Upper lobe of right lung (tissue), 1 donor: ENCODE data around the gene MTFMT. TPM values are rescaled to one million over a fixed set of nuclear protein-coding genes. Genes with fewer than 3 reads are reported as not detected.

Experiments
- ATAC-seq: fragments of 200-7000 bp; cut with Tn5 transposase; one replicate; pipeline ENCODE4 v1.9.1; 2020; ENCODE audit warnings: mild to moderate bottlenecking, moderate library complexity
- DNase-seq: peaks from one replicate; pipeline ENCODE4 v3.0.0-alpha.2; 2020
- H3K27ac ChIP-seq: fragments of 200-600 bp; one replicate; pipeline ENCODE4 v1.8.0; 2022
- H3K27me3 ChIP-seq: fragments of 200-600 bp; one replicate; pipeline ENCODE4 v1.8.0; 2022; ENCODE audit warnings: mild to moderate bottlenecking
- H3K36me3 ChIP-seq: fragments of 200-600 bp; one replicate; pipeline ENCODE4 v1.8.0; 2022
- H3K4me1 ChIP-seq: fragments of 200-600 bp; one replicate; pipeline ENCODE4 v1.8.0; 2022
- H3K4me3 ChIP-seq: fragments of 200-600 bp; one replicate; pipeline ENCODE4 v1.8.0; 2022; ENCODE audit warnings: mild to moderate bottlenecking
- H3K9me3 ChIP-seq: fragments of 200-600 bp; one replicate; pipeline ENCODE4 v1.8.0; 2022
- CTCF ChIP-seq: fragments of 200-600 bp; IDR thresholded peaks from one replicate; pipeline ENCODE4 v1.8.0; 2022; ENCODE audit warnings: antibody characterized with exemption
- intact Hi-C: fragments of 100-400 bp; cut with DNase I; formaldehyde crosslinking; loops from one replicate; pipeline ENCODE4 v1.11.0; 2022
- total RNA-seq: library from RNA; stranded (reverse); fragmentation: NEBNext Ultra II Directional; extraction: Animal tissue kit (Norgen Biotek cat#: 25700); gene quantifications from one replicate; pipeline ENCODE4 v1.2.1, GENCODE V29; 2021
- donor health status: DM: no; HTN: yes; CAD: no; lungs with severe emphysema.

Gene MTFMT
- total RNA-seq, 1 donor from 2014 or later = 13.7 TPM

- intact Hi-C loops = no loop called here
- ATAC-seq (no peak), DNase-seq (no peak)
- Histone ChIP-seq H3K27me3 (no peaks in the 10 kb centered on the region), H3K4me3 (no peak overlapping the region), H3K36me3 (peaks cover 92% of the 10 kb centered on the region), H3K27ac (no peak overlapping the region), H3K4me1 (no peaks in the 10 kb centered on the region), H3K9me3 (no peaks in the 10 kb centered on the region)
- TF ChIP-seq CTCF = no peak
These were observed 70.3 kb downstream of the MTFMT start for GRCh38 chr15:64959128-64959527.

GRCh38 chr15:64954395-64954794 is 75.0 kb downstream of the MTFMT start:
- Histone ChIP-seq H3K27ac (no peak overlapping the region), H3K27me3 (no peaks in the 10 kb centered on the region), H3K4me1 (no peaks in the 10 kb centered on the region), H3K4me3 (no peak overlapping the region), H3K36me3 (peaks cover 44% of the 10 kb centered on the region), H3K9me3 (no peaks in the 10 kb centered on the region)
- no peak for DNase-seq
- ATAC-seq = no peak
- intact Hi-C loops = no loop called here
- no peak for TF ChIP-seq CTCF

- no peaks in the 10 kb centered on the region for H3K9me3 ChIP-seq
- H3K4me1 ChIP-seq = no peaks in the 10 kb centered on the region
- H3K4me3 ChIP-seq = no peak overlapping the region
- TF ChIP-seq CTCF = no peak
- H3K36me3 ChIP-seq = peaks cover 20% of the 10 kb centered on the region
- no peak overlapping the region for H3K27ac ChIP-seq
- DNase-seq (no peak), ATAC-seq (no peak)
- intact Hi-C loops = no loop called here
- no peaks in the 10 kb centered on the region for H3K27me3 ChIP-seq
These were observed 77.5 kb downstream of the MTFMT start for GRCh38 chr15:64951777-64952418.

Other genes with a start within 250 kb of the MTFMT start
- 0.67 TPM for gene PIF1, start 204.0 kb downstream of the MTFMT start, total RNA-seq
- gene PLEKHO2, start 187.7 kb downstream of the MTFMT start, total RNA-seq = 62.8 TPM
- gene ANKDD1A, start 117.7 kb downstream of the MTFMT start, total RNA-seq = 6.0 TPM
- gene SPG21, start 39.7 kb downstream of the MTFMT start, total RNA-seq = 107 TPM
- 3.8 TPM for gene SLC51B, start 15.7 kb upstream of the MTFMT start, total RNA-seq
- gene RASL12, start 38.4 kb upstream of the MTFMT start, total RNA-seq = 20.2 TPM
- not detected for gene KBTBD13, start 47.1 kb upstream of the MTFMT start, total RNA-seq
- 4.9 TPM for gene UBAP1L, start 85.6 kb upstream of the MTFMT start, total RNA-seq
- 29.4 TPM for gene PDCD7, start 104.2 kb upstream of the MTFMT start, total RNA-seq
- 38.2 TPM for gene CLPX, start 155.7 kb upstream of the MTFMT start, total RNA-seq
- 1.1 TPM for gene CILP, start 181.8 kb upstream of the MTFMT start, total RNA-seq